NCI-H2196 (cell line): Measurements from ENCODE around the gene SYP.
"Not testable (repeated sequence)": the region's sequence is repeated elsewhere in the genome, so short reads cannot be mapped to it uniquely, and the experiment has no call there.

ENCODE experiments used
- DNase-seq: peaks from one replicate; lab custom pipeline; 2025; ENCODE audit not compliant: unreplicated experiment; lab: John Stamatoyannopoulos, UW

Gene SYP

GRCh38 chrX:49143154-49143553 is 56.8 kb downstream of the SYP start:
- not testable (repeated sequence) for DNase-seq

GRCh38 chrX:49142264-49142663 is 57.7 kb downstream of the SYP start:
- DNase-seq, result not testable (repeated sequence)

GRCh38 chrX:49139713-49140112 is 60.3 kb downstream of the SYP start:
- DNase-seq, result no peak
